ENCODE data around the gene DENND1C.

The DENND1C gene

DNA sequence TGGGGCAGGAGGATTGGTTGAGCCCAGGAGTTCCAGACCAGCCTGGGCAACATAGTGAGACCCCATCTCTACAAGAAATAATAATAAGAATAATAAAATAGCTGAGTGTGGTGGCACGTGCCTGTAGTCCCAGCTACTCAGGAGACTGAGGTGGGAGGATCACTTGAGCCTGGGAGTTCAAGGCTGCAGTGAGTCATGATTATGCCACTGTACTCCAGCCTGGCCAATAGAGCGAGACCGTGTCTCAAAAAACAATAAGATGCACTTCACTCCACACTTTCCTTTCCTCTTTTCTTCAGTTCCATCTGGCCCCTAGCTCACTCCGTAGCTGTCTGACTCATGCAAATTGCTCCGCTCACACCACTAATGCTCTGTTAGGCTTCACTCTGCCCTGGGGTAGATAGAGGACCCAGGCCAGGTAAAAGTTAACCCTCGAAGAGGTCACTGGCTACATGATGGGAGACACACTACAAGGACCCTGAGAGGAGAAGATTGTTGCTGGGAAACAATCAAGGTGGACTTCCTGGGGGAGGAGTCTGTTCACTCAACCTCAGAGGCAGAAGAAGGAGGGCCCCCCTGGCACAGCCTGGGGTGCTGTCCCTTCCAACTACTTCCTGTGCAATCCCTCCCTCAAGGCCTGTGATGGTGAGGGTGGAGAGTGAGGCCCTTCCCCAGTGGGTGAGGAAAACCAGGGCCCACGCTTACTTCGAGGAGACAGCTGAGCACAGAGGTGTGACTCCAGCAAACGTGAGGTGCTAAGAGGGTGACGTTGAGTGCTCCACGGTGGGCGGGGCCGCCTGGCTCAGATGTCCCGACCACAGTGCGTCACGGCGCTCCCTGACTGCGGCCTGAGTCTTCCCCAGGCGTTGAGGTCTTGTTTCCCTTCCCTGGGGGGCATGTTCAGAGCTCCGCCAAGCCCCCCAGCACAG is 40.4 kb upstream of the DENND1C start:
- WGBS, 2 experiments (ENCODE audit: insufficient coverage in 2 of 2): 72 to 74% methylated on average over 18 to 20 of the region's 20 CpGs
- Histone ChIP-seq H3K4me3 (ENCODE audit: extremely low read depth, insufficient read depth, low read length, poor library complexity, severe bottlenecking) (no peak overlapping the region), H3K36me3 (ENCODE audit: control insufficient read depth, insufficient read depth, low read length) (no peaks in the 10 kb centered on the region)

DNA sequence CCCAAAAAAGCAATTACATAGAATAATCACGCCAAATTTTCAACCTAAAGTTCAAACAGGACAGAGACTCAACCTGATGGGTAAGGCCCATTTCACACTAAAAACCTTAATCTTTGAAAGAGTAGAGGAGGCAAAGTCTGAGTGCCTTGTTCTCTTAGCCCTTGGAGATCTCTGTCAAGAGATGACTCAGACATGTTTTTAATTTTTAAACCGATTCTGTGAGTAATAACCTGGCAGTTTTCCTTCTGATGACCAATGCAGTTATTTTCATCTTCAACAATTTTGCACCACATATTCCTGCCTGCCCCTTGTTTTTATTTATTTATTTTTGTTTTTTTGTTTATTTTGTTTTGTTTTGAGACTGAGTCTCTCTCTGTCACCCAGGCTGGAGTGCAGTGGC is 37.7 kb upstream of the DENND1C start:
- no peaks in the 10 kb centered on the region for H3K36me3 ChIP-seq (ENCODE audit: control insufficient read depth, insufficient read depth, low read length)
- no peak overlapping the region for H3K4me3 ChIP-seq (ENCODE audit: extremely low read depth, insufficient read depth, low read length, poor library complexity, severe bottlenecking)
- peaks cover 3% of the 10 kb centered on the region for H3K4me1 ChIP-seq (ENCODE audit: control insufficient read depth, insufficient read depth, low read length, poor library complexity, severe bottlenecking)
- 63 to 90% methylated on average over 1 to 2 of the region's 2 CpGs for WGBS, 2 experiments (ENCODE audit: insufficient coverage in 2 of 2)
- H3K27ac ChIP-seq (ENCODE audit: low read depth, low read length, severe bottlenecking): no peak overlapping the region
- no peaks in the 10 kb centered on the region for H3K9me3 ChIP-seq (ENCODE audit: control insufficient read depth, low read length)

More for the DNA sequence above, 40.4 kb upstream of the DENND1C start:
- H3K27ac ChIP-seq (ENCODE audit: low read depth, low read length, severe bottlenecking): no peak overlapping the region
- no peaks in the 10 kb centered on the region for H3K9me3 ChIP-seq (ENCODE audit: control insufficient read depth, low read length)
- peaks cover 3% of the 10 kb centered on the region for H3K4me1 ChIP-seq (ENCODE audit: control insufficient read depth, insufficient read depth, low read length, poor library complexity, severe bottlenecking)

GRCh38 chr19:6518145-6518911 is 36.7 kb upstream of the DENND1C start:
- Histone ChIP-seq H3K4me3 (ENCODE audit: extremely low read depth, insufficient read depth, low read length, poor library complexity, severe bottlenecking) (no peak overlapping the region), H3K27ac (ENCODE audit: low read depth, low read length, severe bottlenecking) (no peak overlapping the region), H3K4me1 (ENCODE audit: control insufficient read depth, insufficient read depth, low read length, poor library complexity, severe bottlenecking) (peaks cover 3% of the 10 kb centered on the region), H3K36me3 (ENCODE audit: control insufficient read depth, insufficient read depth, low read length) (no peaks in the 10 kb centered on the region), H3K9me3 (ENCODE audit: control insufficient read depth, low read length) (no peaks in the 10 kb centered on the region)
- 73 to 77% methylated on average over 12 to 13 of the region's 14 CpGs for WGBS, 2 experiments (ENCODE audit: insufficient coverage in 2 of 2)

- Histone ChIP-seq H3K4me3 (ENCODE audit: extremely low read depth, insufficient read depth, low read length, poor library complexity, severe bottlenecking) (peak overlapping the region; percentile 52), H3K27ac (ENCODE audit: low read depth, low read length, severe bottlenecking) (peak overlapping the region; percentile 45), H3K9me3 (ENCODE audit: control insufficient read depth, low read length) (no peaks in the 10 kb centered on the region), H3K4me1 (ENCODE audit: control insufficient read depth, insufficient read depth, low read length, poor library complexity, severe bottlenecking) (peaks cover 3% of the 10 kb centered on the region), H3K36me3 (ENCODE audit: control insufficient read depth, insufficient read depth, low read length) (no peaks in the 10 kb centered on the region)
- WGBS, 2 experiments (ENCODE audit: insufficient coverage in 2 of 2): 0 to 1% methylated on average over 14 to 31 of the region's 38 CpGs
Observed at GRCh38 chr19:6516659-6517291, 35.2 kb upstream of the DENND1C start.

DNA sequence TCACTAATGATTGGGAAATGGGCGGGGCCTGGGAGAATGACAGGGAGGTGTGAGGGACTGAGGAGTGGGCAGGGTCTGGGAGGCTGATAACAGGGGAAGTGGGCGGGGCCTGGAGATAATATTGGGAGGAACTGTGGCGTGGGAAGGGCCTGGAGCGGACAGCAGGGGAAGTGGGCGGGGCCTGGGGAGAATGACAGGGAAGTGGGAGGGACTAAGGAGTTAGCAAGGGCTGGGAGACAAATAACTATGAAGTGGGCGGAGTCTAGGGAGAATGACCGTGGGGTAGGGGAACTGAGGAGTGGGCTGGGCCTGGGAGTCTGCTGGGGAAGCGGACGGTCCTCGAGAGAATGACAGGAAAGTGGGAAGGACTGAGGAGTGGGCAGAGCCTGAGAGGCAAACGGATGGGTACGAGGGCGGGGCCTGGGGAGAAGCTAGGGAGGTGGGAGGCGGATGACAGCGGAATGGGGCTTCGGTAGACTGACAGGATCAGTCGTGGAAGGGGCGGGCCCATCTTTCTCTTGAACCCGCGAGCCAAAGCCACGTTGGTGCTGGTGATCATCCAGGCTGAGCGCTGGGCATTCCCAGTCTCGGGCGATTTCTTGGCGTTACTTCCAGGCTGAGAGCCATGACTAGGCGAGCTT is 34.6 kb upstream of the DENND1C start:
- no peaks in the 10 kb centered on the region for H3K36me3 ChIP-seq (ENCODE audit: control insufficient read depth, insufficient read depth, low read length)
- 0 to 4% methylated on average over 21 to 25 of the region's 26 CpGs for WGBS, 2 experiments (ENCODE audit: insufficient coverage in 2 of 2)
- H3K4me3 ChIP-seq (ENCODE audit: extremely low read depth, insufficient read depth, low read length, poor library complexity, severe bottlenecking): peak overlapping the region; percentile 52
- no peaks in the 10 kb centered on the region for H3K9me3 ChIP-seq (ENCODE audit: control insufficient read depth, low read length)
- H3K4me1 ChIP-seq (ENCODE audit: control insufficient read depth, insufficient read depth, low read length, poor library complexity, severe bottlenecking): peaks cover 3% of the 10 kb centered on the region
- peak overlapping the region; percentile 45 for H3K27ac ChIP-seq (ENCODE audit: low read depth, low read length, severe bottlenecking)

DNA sequence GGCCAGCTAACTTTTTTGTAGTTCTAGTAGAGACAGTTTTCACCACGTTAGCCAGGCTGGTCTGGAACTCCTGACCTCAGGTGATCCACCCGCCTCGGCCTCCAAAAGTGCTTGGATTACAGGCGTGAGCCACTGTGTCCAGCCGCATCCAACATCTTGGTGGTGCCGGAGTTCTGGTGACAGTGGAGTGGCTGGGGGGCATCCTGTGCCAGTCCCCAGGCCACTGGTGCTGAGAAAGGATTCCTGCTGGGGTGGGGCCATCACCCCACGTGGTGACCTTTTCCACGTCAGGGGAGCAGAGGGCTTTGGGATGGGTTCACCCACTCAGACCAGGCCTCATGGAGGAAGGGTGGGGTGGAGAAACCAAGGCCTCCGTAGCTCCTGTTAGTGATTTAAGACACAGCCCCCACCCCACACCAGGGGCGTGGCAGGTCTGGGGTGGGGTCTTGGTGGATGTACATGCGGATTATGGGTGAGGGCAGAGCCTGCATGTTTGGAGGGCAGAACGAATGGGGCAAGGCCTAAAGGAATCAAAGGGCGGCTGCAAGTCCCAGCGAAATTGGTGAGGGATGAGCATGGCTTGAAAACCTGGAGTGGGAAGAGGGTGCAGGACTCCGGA is 33.4 kb upstream of the DENND1C start:
- Histone ChIP-seq H3K36me3 (ENCODE audit: control insufficient read depth, insufficient read depth, low read length) (no peaks in the 10 kb centered on the region), H3K4me1 (ENCODE audit: control insufficient read depth, insufficient read depth, low read length, poor library complexity, severe bottlenecking) (peaks cover 3% of the 10 kb centered on the region)
- 87 to 89% methylated on average over 10 to 12 of the region's 15 CpGs for WGBS, 2 experiments (ENCODE audit: insufficient coverage in 2 of 2)

GRCh38 chr19:6514089-6514488 is 32.5 kb upstream of the DENND1C start:
- Histone ChIP-seq H3K36me3 (ENCODE audit: control insufficient read depth, insufficient read depth, low read length) (no peaks in the 10 kb centered on the region), H3K4me3 (ENCODE audit: extremely low read depth, insufficient read depth, low read length, poor library complexity, severe bottlenecking) (no peak overlapping the region), H3K9me3 (ENCODE audit: control insufficient read depth, low read length) (no peaks in the 10 kb centered on the region), H3K4me1 (ENCODE audit: control insufficient read depth, insufficient read depth, low read length, poor library complexity, severe bottlenecking) (peaks cover 3% of the 10 kb centered on the region), H3K27ac (ENCODE audit: low read depth, low read length, severe bottlenecking) (no peak overlapping the region)
- 87 to 89% methylated on average over 5 to 7 of the region's 9 CpGs for whole genome bisulfite sequencing, 2 experiments (ENCODE audit: insufficient coverage in 2 of 2)

More for the DNA sequence above, 33.4 kb upstream of the DENND1C start:
- no peaks in the 10 kb centered on the region for H3K9me3 ChIP-seq (ENCODE audit: control insufficient read depth, low read length)
- H3K27ac ChIP-seq (ENCODE audit: low read depth, low read length, severe bottlenecking): no peak overlapping the region
- no peak overlapping the region for H3K4me3 ChIP-seq (ENCODE audit: extremely low read depth, insufficient read depth, low read length, poor library complexity, severe bottlenecking)

GRCh38 chr19:6510618-6511017 is 29.0 kb upstream of the DENND1C start:
- WGBS, 2 experiments (ENCODE audit: insufficient coverage in 2 of 2): 97 to 100% methylated on average over 4 to 7 of the region's 7 CpGs
- H3K36me3 ChIP-seq (ENCODE audit: control insufficient read depth, insufficient read depth, low read length): no peaks in the 10 kb centered on the region

GRCh38 chr19:6509118-6509971 is 27.8 kb upstream of the DENND1C start:
- 89 to 90% methylated on average over 16 to 18 of the region's 20 CpGs for WGBS, 2 experiments (ENCODE audit: insufficient coverage in 2 of 2)
- Histone ChIP-seq H3K9me3 (ENCODE audit: control insufficient read depth, low read length) (no peaks in the 10 kb centered on the region), H3K36me3 (ENCODE audit: control insufficient read depth, insufficient read depth, low read length) (no peaks in the 10 kb centered on the region), H3K4me3 (ENCODE audit: extremely low read depth, insufficient read depth, low read length, poor library complexity, severe bottlenecking) (no peak overlapping the region), H3K4me1 (ENCODE audit: control insufficient read depth, insufficient read depth, low read length, poor library complexity, severe bottlenecking) (no peaks in the 10 kb centered on the region), H3K27ac (ENCODE audit: low read depth, low read length, severe bottlenecking) (no peak overlapping the region)

More at GRCh38 chr19:6510618-6511017, 29.0 kb upstream of the DENND1C start:
- Histone ChIP-seq H3K27ac (ENCODE audit: low read depth, low read length, severe bottlenecking) (no peak overlapping the region), H3K4me1 (ENCODE audit: control insufficient read depth, insufficient read depth, low read length, poor library complexity, severe bottlenecking) (no peaks in the 10 kb centered on the region), H3K9me3 (ENCODE audit: control insufficient read depth, low read length) (no peaks in the 10 kb centered on the region), H3K4me3 (ENCODE audit: extremely low read depth, insufficient read depth, low read length, poor library complexity, severe bottlenecking) (no peak overlapping the region)
